Measurements from ENCODE around the gene CCR3. TPM values are rescaled to one million over a fixed set of nuclear protein-coding genes. Genes with fewer than 3 reads are reported as not detected.

The CCR3 gene
- total RNA-seq, 1 experiment from 2014 or later = not detected

GRCh38 chr3:46221938-46222337 lies 20.3 kb upstream of the CCR3 start:
- Histone ChIP-seq H3K27ac (ENCODE audit: low read depth, low read length, poor library complexity, severe bottlenecking) (no peak overlapping the region), H3K36me3 (ENCODE audit: insufficient read depth, low read length, poor library complexity, severe bottlenecking) (no peaks in the 10 kb centered on the region), H3K9me3 (ENCODE audit: low read depth, low read length, poor library complexity, severe bottlenecking) (no peaks in the 10 kb centered on the region), H3K4me3 (ENCODE audit: low read depth, low read length, poor library complexity, severe bottlenecking) (no peak overlapping the region), H3K4me1 (ENCODE audit: insufficient read depth, low read length, poor library complexity, severe bottlenecking) (no peaks in the 10 kb centered on the region), H3K27me3 (replicated peaks; ENCODE audit: insufficient read depth, low read depth, low read length, poor library complexity) (no peaks in the 10 kb centered on the region)
- CTCF ChIA-PET = no interaction called here
- no peak for TF ChIP-seq EZH2 (IDR thresholded peaks at IDR 0.05; ENCODE audit: borderline replicate concordance, low read depth, low read length, poor library complexity, severe bottlenecking)
- TF ChIP-seq CTCF (conservative IDR thresholded peaks at IDR 0.05; ENCODE audit: low read depth, low read length) = no peak
- DNase-seq (ENCODE audit: low spot score) = no peak
- intact Hi-C loops (cut with micrococcal nuclease; ENCODE audit: unreplicated experiment) = no loop called here
- no TSS peak for BruUV-seq (replicated peaks)
- POLR2A ChIA-PET (ENCODE audit: low non-redundant PET) = no interaction called here

GRCh38 chr3:46222435-46223161 lies 19.7 kb upstream of the CCR3 start:
- H3K27ac ChIP-seq (ENCODE audit: low read depth, low read length, poor library complexity, severe bottlenecking) = no peak overlapping the region
- POLR2A ChIA-PET (ENCODE audit: low non-redundant PET) = no interaction called here
- TF ChIP-seq EZH2 (IDR thresholded peaks at IDR 0.05; ENCODE audit: borderline replicate concordance, low read depth, low read length, poor library complexity, severe bottlenecking) (no peak), CTCF (conservative IDR thresholded peaks at IDR 0.05; ENCODE audit: low read depth, low read length) (no peak)
- intact Hi-C loops (cut with micrococcal nuclease; ENCODE audit: unreplicated experiment) = no loop called here
- BruUV-seq (replicated peaks) = no TSS peak
- no peaks in the 10 kb centered on the region for H3K9me3 ChIP-seq (ENCODE audit: low read depth, low read length, poor library complexity, severe bottlenecking)
- no peaks in the 10 kb centered on the region for H3K4me1 ChIP-seq (ENCODE audit: insufficient read depth, low read length, poor library complexity, severe bottlenecking)
- DNase-seq (ENCODE audit: low spot score) = no peak
- CTCF ChIA-PET = no interaction called here
- no peaks in the 10 kb centered on the region for H3K36me3 ChIP-seq (ENCODE audit: insufficient read depth, low read length, poor library complexity, severe bottlenecking)
- H3K27me3 ChIP-seq (replicated peaks; ENCODE audit: insufficient read depth, low read depth, low read length, poor library complexity) = no peaks in the 10 kb centered on the region
- H3K4me3 ChIP-seq (ENCODE audit: low read depth, low read length, poor library complexity, severe bottlenecking) = no peak overlapping the region

- intact Hi-C loops (cut with micrococcal nuclease; ENCODE audit: unreplicated experiment) = no loop called here
- DNase-seq (ENCODE audit: low spot score) = no peak
- POLR2A ChIA-PET (ENCODE audit: low non-redundant PET) = no interaction called here
These were observed 13.7 kb upstream of the CCR3 start for GRCh38 chr3:46228260-46229242.

More at GRCh38 chr3:46228260-46229242, 13.7 kb upstream of the CCR3 start:
- Histone ChIP-seq H3K27ac (ENCODE audit: low read depth, low read length, poor library complexity, severe bottlenecking) (no peak overlapping the region), H3K36me3 (ENCODE audit: insufficient read depth, low read length, poor library complexity, severe bottlenecking) (no peaks in the 10 kb centered on the region), H3K4me3 (ENCODE audit: low read depth, low read length, poor library complexity, severe bottlenecking) (no peak overlapping the region), H3K9me3 (ENCODE audit: low read depth, low read length, poor library complexity, severe bottlenecking) (no peaks in the 10 kb centered on the region), H3K27me3 (replicated peaks; ENCODE audit: insufficient read depth, low read depth, low read length, poor library complexity) (no peaks in the 10 kb centered on the region), H3K4me1 (ENCODE audit: insufficient read depth, low read length, poor library complexity, severe bottlenecking) (no peaks in the 10 kb centered on the region)
- CTCF ChIA-PET = no interaction called here
- no TSS peak for BruUV-seq (replicated peaks)
- no peak for TF ChIP-seq CTCF (conservative IDR thresholded peaks at IDR 0.05; ENCODE audit: low read depth, low read length)
- TF ChIP-seq EZH2 (IDR thresholded peaks at IDR 0.05; ENCODE audit: borderline replicate concordance, low read depth, low read length, poor library complexity, severe bottlenecking) = no peak

Measured in A673 (cell line).